Esophagus (tissue), 2 donors: ENCODE data around the gene PIKFYVE. TPM values are rescaled to one million over a fixed set of nuclear protein-coding genes. Genes with fewer than 3 reads are reported as not detected.
"Not testable (repeated sequence)": the region's sequence is repeated elsewhere in the genome, so short reads cannot be mapped to it uniquely, and the experiment has no call there.

Experiments used
- H3K27ac ChIP-seq, 2 donors: one replicate each; pipeline ENCODE4 v1.5.1; 2013; ENCODE audit warnings: low read depth in 2 of 2, mild to moderate bottlenecking in 2 of 2, inconsistent platforms in 1 of 2, low read length in 1 of 2, moderate library complexity in 1 of 2
- H3K27me3 ChIP-seq, 2 donors: one replicate each; pipeline ENCODE4 v1.6.1; 2013; ENCODE audit warnings: low read length in 2 of 2, control low read depth in 1 of 2, mild to moderate bottlenecking in 1 of 2; ENCODE audit not compliant: insufficient read depth in 2 of 2, control insufficient read depth in 1 of 2
- H3K36me3 ChIP-seq, 2 donors: one replicate each; pipeline ENCODE4 v1.6.1; 2013; ENCODE audit warnings: low read length in 1 of 2; ENCODE audit not compliant: control insufficient read depth in 2 of 2, insufficient read depth in 2 of 2
- H3K4me1 ChIP-seq, 2 donors: one replicate each; pipeline ENCODE4 v1.6.1; 2013; ENCODE audit warnings: low read length in 1 of 2; ENCODE audit not compliant: control insufficient read depth in 2 of 2, insufficient read depth in 2 of 2
- H3K4me3 ChIP-seq, 2 donors: one replicate each; pipeline ENCODE4 v1.5.1; 2013; ENCODE audit warnings: low read length in 2 of 2, mild to moderate bottlenecking in 2 of 2, low read depth in 1 of 2, moderate library complexity in 1 of 2
- H3K9me3 ChIP-seq, 2 donors: one replicate each; pipeline ENCODE4 v1.6.1; 2013; ENCODE audit warnings: mild to moderate bottlenecking in 2 of 2, low read depth in 1 of 2, low read length in 1 of 2, moderate library complexity in 1 of 2; ENCODE audit not compliant: control insufficient read depth in 2 of 2, insufficient read depth in 1 of 2
- WGBS, 2 donors: extraction: QIAGEN DNeasy Blood & Tissue Kit; methylation state at CpG; one replicate each; pipeline ENCODE4 v1.1.7; 2013; 5-methylcytosine and 5-hydroxymethylcytosine counted together
- polyA plus RNA-seq, 2 donors: library from polyadenylated mRNA; stranded (reverse); fragments of 200-250 nt; gene quantifications; one replicate each; pipeline ENCODE4 v1.2.3, GENCODE V29; 2013
- donor health status: healthy with polysubstance abuse.
- donor health status: Bipolar disorder and iron deficiency.

The PIKFYVE gene
- polyA plus RNA-seq, 2 donors, result 2.9 to 3.6 TPM

DNA sequence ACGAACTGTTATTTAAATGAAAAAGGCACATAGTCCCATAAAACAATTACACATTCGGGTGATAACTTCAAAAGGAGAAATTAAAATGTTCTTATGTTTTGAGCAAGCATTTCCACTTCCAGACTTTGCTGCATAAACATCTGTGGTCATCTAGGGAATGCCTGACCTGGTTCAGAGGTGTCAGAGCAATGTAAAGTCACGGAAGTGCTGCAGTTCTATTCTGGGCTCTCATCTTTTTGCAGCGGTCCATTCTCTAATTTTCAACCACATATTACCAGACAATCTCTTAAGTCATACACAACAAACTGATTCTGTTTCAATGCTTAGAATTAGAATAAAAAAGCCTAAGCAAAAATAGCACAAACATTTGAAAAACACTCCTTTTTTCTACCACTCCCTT lies 118.6 kb downstream of the PIKFYVE start:
- Histone ChIP-seq H3K4me3 (no peak overlapping the region), H3K27me3 (no peaks in the 10 kb centered on the region), H3K9me3 (no peaks in the 10 kb centered on the region), H3K4me1 (no peaks in the 10 kb centered on the region), H3K36me3 (no peaks in the 10 kb centered on the region), H3K27ac (no peak overlapping the region)
- WGBS, 2 donors, result 76 to 81% methylated on average over 4 of the region's 4 CpGs

- Histone ChIP-seq H3K9me3 (no peaks in the 10 kb centered on the region), H3K4me3 (no peak overlapping the region), H3K36me3 (no peaks in the 10 kb centered on the region), H3K27me3 (no peaks in the 10 kb centered on the region), H3K27ac (no peak overlapping the region), H3K4me1 (no peaks in the 10 kb centered on the region)
- WGBS, 2 donors, result 30 to 33% methylated on average over 2 of the region's 2 CpGs
Measured at GRCh38 chr2:208386541-208386940, 120.5 kb downstream of the PIKFYVE start.

DNA sequence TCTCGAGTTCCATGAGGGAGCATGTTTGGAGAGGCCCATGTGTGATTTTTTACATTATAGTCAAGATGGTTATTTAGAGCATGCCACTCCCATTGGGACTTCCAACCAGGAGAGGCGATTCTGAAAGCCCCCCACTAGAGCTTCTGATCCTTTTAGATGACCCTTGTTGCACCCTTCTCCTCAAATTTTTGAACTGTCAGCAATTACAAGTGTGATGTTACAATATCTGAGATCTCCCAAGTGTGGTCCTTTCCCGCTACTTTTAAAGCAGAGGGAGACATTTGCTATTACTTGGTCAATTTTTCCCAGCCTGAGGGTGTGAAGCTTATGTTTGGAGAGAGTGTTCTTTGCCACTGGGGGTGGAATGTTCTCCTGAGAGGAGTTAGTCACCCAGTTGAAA lies 123.9 kb downstream of the PIKFYVE start:
- H3K4me1 ChIP-seq, result no peaks in the 10 kb centered on the region
- no peaks in the 10 kb centered on the region for H3K9me3 ChIP-seq
- H3K27ac ChIP-seq, result no peak overlapping the region
- 82 to 87% methylated on average over 3 of the region's 3 CpGs for WGBS, 2 donors
- no peaks in the 10 kb centered on the region for H3K36me3 ChIP-seq
- H3K27me3 ChIP-seq, result no peaks in the 10 kb centered on the region
- no peak overlapping the region for H3K4me3 ChIP-seq

- H3K27ac ChIP-seq, result no peak overlapping the region
- no peak overlapping the region for H3K4me3 ChIP-seq
- no peaks in the 10 kb centered on the region for H3K9me3 ChIP-seq
- H3K27me3 ChIP-seq, result no peaks in the 10 kb centered on the region
- H3K4me1 ChIP-seq, result no peaks in the 10 kb centered on the region
- no peaks in the 10 kb centered on the region for H3K36me3 ChIP-seq
- 81 to 84% methylated on average over 3 of the region's 3 CpGs for WGBS, 2 donors
Measured at GRCh38 chr2:208392300-208392699, 126.2 kb downstream of the PIKFYVE start.

DNA sequence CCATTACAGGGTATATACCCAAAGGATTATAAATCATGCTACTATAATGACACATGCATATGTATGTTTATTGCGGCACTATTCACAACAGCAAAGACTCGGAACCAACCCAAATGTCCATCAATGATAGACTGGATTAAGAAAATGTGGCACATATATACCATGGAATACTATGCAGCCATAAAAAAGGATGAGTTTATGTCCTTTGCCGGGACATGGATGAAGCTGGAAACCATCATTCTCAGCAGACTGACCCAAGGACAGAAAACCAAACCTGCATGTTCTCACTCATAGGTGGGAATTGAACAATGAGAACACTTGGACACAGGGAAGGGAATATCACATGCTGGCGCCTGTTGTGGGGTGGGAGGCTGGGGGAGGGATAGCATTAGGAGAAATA lies 130.7 kb downstream of the PIKFYVE start:
- WGBS, 2 donors, result 93 to 94% methylated on average over 4 of the region's 4 CpGs
- not testable (repeated sequence) for H3K27me3 ChIP-seq, H3K27ac ChIP-seq, H3K4me1 ChIP-seq, H3K4me3 ChIP-seq, H3K9me3 ChIP-seq, H3K36me3 ChIP-seq

DNA sequence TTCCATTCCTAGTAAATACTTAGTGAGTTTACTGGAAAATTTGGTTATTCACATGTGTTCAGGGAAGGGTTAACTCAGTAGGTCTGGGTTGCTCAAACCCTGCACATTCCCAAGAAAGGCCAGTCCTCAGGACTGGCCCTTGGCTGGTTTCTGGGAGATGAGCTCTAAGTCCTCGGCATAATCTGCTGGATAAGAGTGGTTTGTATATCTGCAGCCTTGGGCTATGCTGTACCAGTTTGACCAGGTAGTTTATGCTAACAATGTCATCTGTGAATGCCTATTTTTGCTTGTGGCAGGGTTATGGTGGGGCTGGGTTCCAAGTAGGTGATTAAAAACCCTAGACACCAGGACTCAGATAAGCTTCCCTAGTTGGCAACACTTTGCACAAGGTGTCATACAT lies 133.1 kb downstream of the PIKFYVE start:
- Histone ChIP-seq H3K36me3 (no peaks in the 10 kb centered on the region), H3K27me3 (peaks cover 0 to 3% of the 10 kb centered on the region in 2 donors), H3K4me1 (no peaks in the 10 kb centered on the region), H3K9me3 (no peaks in the 10 kb centered on the region), H3K4me3 (no peak overlapping the region), H3K27ac (no peak overlapping the region)
- 38 to 41% methylated on average over 1 of the region's 1 CpG for WGBS, 2 donors

- Histone ChIP-seq H3K4me3 (peak within 1 kb of the TSS in 1 of 2 donors; percentile 26), H3K27me3 (peaks cover 0 to 14% of the 10 kb centered on the region in 2 donors), H3K9me3 (no peaks in the 10 kb centered on the region), H3K4me1 (peaks cover 6 to 7% of the 10 kb centered on the region in 2 donors), H3K36me3 (no peaks in the 10 kb centered on the region), H3K27ac (no peak within 1 kb of the TSS)
- WGBS, 2 donors, result 5 to 6% methylated on average over 79 to 82 of the region's 82 CpGs
Measured at GRCh38 chr2:208406474-208407451, 140.7 kb downstream of the PIKFYVE start, which contains the start of gene PTH2R. Gene PTH2R, plus strand, starts transcription at chr2:208406792. Its CDS starts 252 bp downstream, at chr2:208407044.

- Histone ChIP-seq H3K27ac (no peak overlapping the region), H3K9me3 (no peaks in the 10 kb centered on the region), H3K36me3 (no peaks in the 10 kb centered on the region), H3K4me1 (peaks cover 6 to 7% of the 10 kb centered on the region in 2 donors), H3K4me3 (peak overlapping the region in 1 of 2 donors; percentile 26), H3K27me3 (peaks cover 0 to 14% of the 10 kb centered on the region in 2 donors)
- WGBS, 2 donors, result 11 to 14% methylated on average over 9 of the region's 9 CpGs
Measured at GRCh38 chr2:208407667-208408066, 141.6 kb downstream of the PIKFYVE start.
